Glutamatergic neuron (in vitro differentiated cells): ENCODE measurements around the gene CDH22. TPM values are rescaled to one million over a fixed set of nuclear protein-coding genes. Genes with fewer than 3 reads are reported as not detected.

ENCODE experiments used
- DNase-seq: peaks from one replicate; pipeline ENCODE4 v3.0.0; 2022
- H3K27ac Mint-ChIP-seq: one replicate; pipeline ENCODE4 v1.8.0; 2020; ENCODE audit warnings: mild to moderate bottlenecking, mixed read lengths, inconsistent platforms; ENCODE audit not compliant: unreplicated experiment
- H3K27me3 Mint-ChIP-seq: one replicate; pipeline ENCODE4 v1.8.0; 2020; ENCODE audit warnings: mild to moderate bottlenecking, moderate library complexity, mixed read lengths, inconsistent platforms; ENCODE audit not compliant: unreplicated experiment
- H3K36me3 Mint-ChIP-seq: one replicate; pipeline ENCODE4 v1.8.0; 2020; ENCODE audit warnings: mild to moderate bottlenecking, mixed read lengths, inconsistent platforms; ENCODE audit not compliant: unreplicated experiment
- H3K4me1 Mint-ChIP-seq: one replicate; pipeline ENCODE4 v1.8.0; 2020; ENCODE audit warnings: mild to moderate bottlenecking, low read depth, mixed read lengths, inconsistent platforms; ENCODE audit not compliant: unreplicated experiment
- H3K4me3 Mint-ChIP-seq: one replicate; pipeline ENCODE4 v1.8.0; 2020; ENCODE audit warnings: mild to moderate bottlenecking, mixed read lengths, inconsistent platforms; ENCODE audit not compliant: unreplicated experiment
- H3K9me3 Mint-ChIP-seq: one replicate; pipeline ENCODE4 v1.8.0; 2020; ENCODE audit warnings: mild to moderate bottlenecking, moderate library complexity, mixed read lengths, inconsistent platforms; ENCODE audit not compliant: unreplicated experiment
- CTCF ChIP-seq: fragments of 200-600 bp; sonication (generic); IDR thresholded peaks from one replicate; pipeline ENCODE4 v1.5.0; 2021; ENCODE audit not compliant: partially characterized antibody, unreplicated experiment
- total RNA-seq: library from RNA; stranded (reverse); fragmentation: NEBNext Ultra II Directional; extraction: Animal tissue kit (Norgen Biotek cat#: 25700); gene quantifications from one replicate; pipeline ENCODE4 v1.2.1, GENCODE V29; 2021; ENCODE audit not compliant: unreplicated experiment

The CDH22 gene
- total RNA-seq, 1 donor from 2014 or later = 7.9 TPM

GRCh38 chr20:46212252-46212651 is 96.0 kb downstream of the CDH22 start:
- H3K4me3 Mint-ChIP-seq = no peak overlapping the region
- H3K36me3 Mint-ChIP-seq = peaks cover 5% of the 10 kb centered on the region
- peaks cover 46% of the 10 kb centered on the region for H3K4me1 Mint-ChIP-seq
- peaks cover 7% of the 10 kb centered on the region for H3K9me3 Mint-ChIP-seq
- TF ChIP-seq CTCF = no peak
- H3K27me3 Mint-ChIP-seq = peaks cover 12% of the 10 kb centered on the region
- peak overlapping the region; percentile 78 for H3K27ac Mint-ChIP-seq
- no peak for DNase-seq

- H3K4me1 Mint-ChIP-seq = peaks cover 46% of the 10 kb centered on the region
These were observed 97.0 kb downstream of the CDH22 start for GRCh38 chr20:46211331-46211722.

GRCh38 chr20:46210672-46211330 is 97.5 kb downstream of the CDH22 start:
- Mint-ChIP-seq H3K9me3 (peaks cover 7% of the 10 kb centered on the region), H3K4me3 (no peak overlapping the region), H3K27me3 (peaks cover 12% of the 10 kb centered on the region), H3K36me3 (peaks cover 5% of the 10 kb centered on the region), H3K27ac (no peak overlapping the region), H3K4me1 (peaks cover 47% of the 10 kb centered on the region)
- no peak for DNase-seq
- TF ChIP-seq CTCF = no peak

More at GRCh38 chr20:46211331-46211722, 97.0 kb downstream of the CDH22 start:
- H3K4me3 Mint-ChIP-seq = no peak overlapping the region
- TF ChIP-seq CTCF = no peak
- H3K9me3 Mint-ChIP-seq = peaks cover 7% of the 10 kb centered on the region
- no peak overlapping the region for H3K27ac Mint-ChIP-seq
- H3K27me3 Mint-ChIP-seq = peaks cover 12% of the 10 kb centered on the region
- H3K36me3 Mint-ChIP-seq = peaks cover 5% of the 10 kb centered on the region
- no peak for DNase-seq

- no peak overlapping the region for H3K27ac Mint-ChIP-seq
- DNase-seq = peak; percentile 43
- no peak for TF ChIP-seq CTCF
- H3K4me1 Mint-ChIP-seq = peaks cover 46% of the 10 kb centered on the region
- peaks cover 4% of the 10 kb centered on the region for H3K9me3 Mint-ChIP-seq
- H3K36me3 Mint-ChIP-seq = peaks cover 5% of the 10 kb centered on the region
- peaks cover 12% of the 10 kb centered on the region for H3K27me3 Mint-ChIP-seq
- no peak overlapping the region for H3K4me3 Mint-ChIP-seq
These were observed 98.2 kb downstream of the CDH22 start for GRCh38 chr20:46209930-46210671.

GRCh38 chr20:46207793-46208192 is 100.5 kb downstream of the CDH22 start:
- TF ChIP-seq CTCF = no peak
- DNase-seq = no peak
- no peak overlapping the region for H3K4me3 Mint-ChIP-seq
- peaks cover 5% of the 10 kb centered on the region for H3K36me3 Mint-ChIP-seq
- peak overlapping the region; percentile 59 for H3K27ac Mint-ChIP-seq
- peaks cover 9% of the 10 kb centered on the region for H3K9me3 Mint-ChIP-seq
- peaks cover 45% of the 10 kb centered on the region for H3K4me1 Mint-ChIP-seq
- peaks cover 14% of the 10 kb centered on the region for H3K27me3 Mint-ChIP-seq
